Fibroblast of lung (primary cell): Measurements from ENCODE around the gene PIP4K2A.

Source experiments
- CTCF ChIP-seq, 2 donors: IDR thresholded peaks in 1 of 2; conservative IDR thresholded peaks in 1 of 2; 1 replicate in 1 of 2; 2 replicates in 1 of 2; pipeline ENCODE4 v1.5.1; 2011 to 2012; ENCODE audit warnings: low read length in 2 of 2, control low read depth in 1 of 2, inconsistent platforms in 1 of 2, low read depth in 1 of 2, mild to moderate bottlenecking in 1 of 2
- EZH2 ChIP-seq: IDR thresholded peaks from 2 replicates; pipeline ENCODE4 v1.5.1; 2012; ENCODE audit warnings: low read length, control low read depth, mild to moderate bottlenecking; ENCODE audit errors: missing control alignments

- TF ChIP-seq CTCF (conservative IDR thresholded peaks at IDR 0.05 in 1 of 2, IDR thresholded peaks at IDR 0.05 in 1 of 2; ENCODE audit: low read depth in 1 of 2, low read length in 2 of 2) (no peak), EZH2 (no peak)
Observed at GRCh38 chr10:22570234-22570633, 144.1 kb downstream of the PIP4K2A start.
